Effector memory CD4-positive, alpha-beta T cell (primary cell): ENCODE results near the gene ZFP36L1.

ENCODE experiments used
- DNase-seq, 3 donors: peaks; one replicate each; pipeline ENCODE4 v3.0.0-alpha.2; 2020
- H3K27ac ChIP-seq: 2 replicates; pipeline ENCODE4 v1.7.0; 2013; ENCODE audit warnings: mild to moderate bottlenecking, low read length, moderate library complexity; ENCODE audit not compliant: insufficient read depth, poor library complexity, severe bottlenecking
- H3K27me3 ChIP-seq: replicated peaks from 2 replicates; pipeline ENCODE4 v1.7.0; 2013; ENCODE audit warnings: mild to moderate bottlenecking, low read length; ENCODE audit not compliant: insufficient read depth, control insufficient read depth, poor library complexity, severe bottlenecking
- H3K36me3 ChIP-seq: 2 replicates; pipeline ENCODE4 v1.7.0; 2013; ENCODE audit warnings: mild to moderate bottlenecking, low read length, moderate library complexity; ENCODE audit not compliant: control insufficient read depth, insufficient read depth
- H3K4me1 ChIP-seq: 2 replicates; pipeline ENCODE4 v1.7.0; 2013; ENCODE audit warnings: low read length, mild to moderate bottlenecking; ENCODE audit not compliant: control insufficient read depth, insufficient read depth, poor library complexity, severe bottlenecking
- H3K4me3 ChIP-seq: 2 replicates; pipeline ENCODE4 v1.7.0; 2013; ENCODE audit warnings: low read length, low read depth, mild to moderate bottlenecking; ENCODE audit not compliant: insufficient read depth, poor library complexity, severe bottlenecking
- H3K9me3 ChIP-seq: 2 replicates; pipeline ENCODE4 v1.7.0; 2013; ENCODE audit warnings: mild to moderate bottlenecking, low read length, moderate library complexity; ENCODE audit not compliant: control insufficient read depth

Gene ZFP36L1

DNA sequence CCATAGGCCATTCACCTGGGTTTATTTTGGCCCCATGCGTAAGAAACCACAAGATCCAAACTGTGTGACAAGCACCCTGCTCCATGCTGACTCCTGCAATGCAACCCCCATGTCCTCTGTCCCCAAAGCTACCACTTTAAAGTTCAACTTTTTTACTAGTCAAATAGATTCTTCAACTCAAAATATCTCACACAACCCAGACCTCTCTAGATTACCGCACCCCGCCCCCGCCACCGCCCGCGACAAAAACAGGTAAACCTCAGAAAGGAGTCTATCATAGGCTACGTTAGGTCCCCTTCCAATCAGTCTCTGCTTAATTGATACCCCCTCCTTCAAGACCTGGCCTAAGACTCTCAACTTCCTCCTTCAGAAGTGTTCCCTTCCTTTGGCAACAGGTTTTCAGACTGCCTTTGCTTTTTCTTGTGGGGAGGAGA is 2.2 kb downstream of the ZFP36L1 start:
- Histone ChIP-seq H3K4me1 (peaks cover 53% of the 10 kb centered on the region), H3K9me3 (no peaks in the 10 kb centered on the region), H3K36me3 (peaks cover 18% of the 10 kb centered on the region), H3K27ac (peak overlapping the region; percentile 100), H3K4me3 (peak overlapping the region; percentile 98), H3K27me3 (no peaks in the 10 kb centered on the region)
- DNase-seq, result peak; percentile 32 to 64 (median 40)

- H3K4me3 ChIP-seq, result peak overlapping the region; percentile 98
- H3K9me3 ChIP-seq, result no peaks in the 10 kb centered on the region
- DNase-seq, result no peak
- H3K36me3 ChIP-seq, result peaks cover 18% of the 10 kb centered on the region
- H3K27ac ChIP-seq, result peak overlapping the region; percentile 100
- no peaks in the 10 kb centered on the region for H3K27me3 ChIP-seq
- H3K4me1 ChIP-seq, result peaks cover 59% of the 10 kb centered on the region
Measured at GRCh38 chr14:68789821-68790643, 2.8 kb downstream of the ZFP36L1 start.

DNA sequence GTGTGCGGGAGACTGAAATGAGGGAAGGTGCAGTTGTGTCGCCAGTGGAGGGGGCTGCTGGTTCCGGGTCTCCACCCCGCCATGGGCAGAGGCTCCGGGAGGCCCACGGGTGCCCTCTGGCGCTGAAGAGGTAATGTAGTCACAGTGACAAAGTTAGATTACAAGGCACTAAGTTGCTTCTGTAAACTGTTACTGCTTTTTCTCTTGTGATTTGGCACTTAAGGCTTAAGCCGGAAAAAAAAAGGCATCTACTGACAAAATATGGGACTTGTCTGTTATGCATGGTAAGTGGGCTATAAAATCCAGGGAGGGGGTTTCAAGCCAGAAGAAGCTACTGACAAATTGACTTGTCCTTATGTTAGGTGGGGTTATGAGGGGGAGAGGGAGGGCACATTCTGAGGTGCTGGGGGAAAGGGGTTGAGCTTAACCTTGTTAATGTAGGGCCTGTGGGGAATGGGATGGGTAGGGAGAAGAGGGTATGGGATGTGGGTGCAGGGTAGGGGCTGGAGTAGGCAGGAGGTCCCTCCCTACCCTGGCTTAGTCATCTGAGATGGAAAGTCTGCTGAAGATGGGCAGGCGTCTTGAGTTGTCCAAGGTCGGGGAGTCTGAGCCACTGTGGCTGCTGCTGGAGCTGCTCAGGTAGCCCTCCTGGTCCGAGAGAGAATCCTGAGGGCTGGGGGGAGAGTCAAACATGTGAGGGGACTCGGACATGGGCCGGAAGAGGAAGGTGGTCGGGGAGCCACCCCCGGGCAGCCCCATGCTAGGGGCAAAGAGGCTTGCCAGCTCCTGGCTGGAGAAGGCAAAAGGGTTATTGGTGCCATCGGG is 3.7 kb downstream of the ZFP36L1 start:
- DNase-seq, result peak; percentile 72 to 82 (median 78)
- H3K4me3 ChIP-seq, result peak overlapping the region; percentile 98
- no peaks in the 10 kb centered on the region for H3K9me3 ChIP-seq
- peaks cover 54% of the 10 kb centered on the region for H3K4me1 ChIP-seq
- H3K36me3 ChIP-seq, result peaks cover 18% of the 10 kb centered on the region
- peak overlapping the region; percentile 100 for H3K27ac ChIP-seq
- no peaks in the 10 kb centered on the region for H3K27me3 ChIP-seq

DNA sequence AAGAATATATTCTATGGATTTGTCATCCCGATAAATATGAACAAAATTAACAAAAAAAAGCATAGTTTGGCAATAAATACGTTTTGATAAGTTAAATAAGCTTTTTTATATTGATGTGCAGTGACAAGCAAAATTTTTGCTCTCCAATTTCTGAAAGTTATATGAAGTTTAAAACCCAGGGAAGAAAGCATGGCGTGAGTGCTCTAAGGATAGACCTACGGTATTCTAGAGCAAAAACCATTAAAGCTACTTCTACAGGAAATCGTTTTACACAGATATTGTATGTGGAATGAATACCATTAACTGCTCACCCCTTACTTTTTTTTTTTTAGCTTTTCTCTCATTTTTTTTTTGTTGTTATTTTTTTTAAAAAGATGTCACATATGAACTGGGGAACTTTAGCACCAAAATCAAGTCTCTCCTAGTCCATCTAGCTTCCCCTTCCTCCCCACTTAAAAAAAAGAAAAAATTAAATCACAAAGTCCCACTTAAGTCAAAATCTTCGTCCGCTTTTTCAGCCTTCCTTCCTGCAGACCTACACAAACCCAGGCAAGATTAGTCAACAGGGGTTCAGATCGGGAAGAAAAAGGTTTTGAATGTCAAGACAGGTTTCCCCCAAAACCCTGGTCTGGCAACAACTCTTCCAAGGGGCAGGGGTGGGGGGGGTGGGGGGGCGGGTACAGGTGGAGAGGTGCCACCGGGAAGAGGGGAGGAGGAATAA is 4.4 kb downstream of the ZFP36L1 start:
- Histone ChIP-seq H3K4me1 (peaks cover 50% of the 10 kb centered on the region), H3K4me3 (peak overlapping the region; percentile 7), H3K27ac (peak overlapping the region; percentile 100), H3K9me3 (no peaks in the 10 kb centered on the region), H3K36me3 (peaks cover 18% of the 10 kb centered on the region), H3K27me3 (no peaks in the 10 kb centered on the region)
- no peak for DNase-seq

GRCh38 chr14:68787092-68787992 is 5.5 kb downstream of the ZFP36L1 start:
- H3K4me3 ChIP-seq, result peak overlapping the region; percentile 35
- peaks cover 56% of the 10 kb centered on the region for H3K4me1 ChIP-seq
- peak in 1 of 3 donors; percentile 20 for DNase-seq

DNA sequence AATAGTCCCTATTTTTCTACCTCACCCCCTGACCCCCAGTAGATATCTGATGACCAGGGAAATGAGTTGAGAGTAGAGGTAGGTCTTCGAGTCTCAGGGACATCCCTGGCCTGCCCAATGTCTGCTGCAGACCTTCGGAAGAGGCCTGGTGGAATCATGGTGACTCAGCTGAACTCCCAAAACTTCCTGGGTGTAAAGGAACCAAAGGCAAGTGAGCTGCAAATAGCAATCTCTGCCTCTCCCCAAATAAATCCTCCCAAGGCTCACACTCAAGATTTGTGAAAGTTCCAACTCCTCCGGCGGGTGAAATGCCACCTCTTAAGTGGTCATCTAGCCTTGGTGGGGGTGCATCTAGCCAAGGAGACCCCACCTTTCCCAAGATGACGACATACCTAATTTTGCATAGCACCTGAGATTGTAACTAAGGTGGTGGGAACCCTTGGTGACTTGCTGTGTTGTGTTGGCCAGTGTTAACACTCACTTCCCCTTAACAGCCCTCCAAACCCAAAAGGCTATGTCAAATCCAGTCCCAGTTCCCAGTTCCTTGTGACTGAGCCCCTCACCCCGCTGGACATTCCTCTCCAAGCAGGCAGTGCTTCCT is 6.3 kb downstream of the ZFP36L1 start:
- Histone ChIP-seq H3K4me3 (no peak overlapping the region), H3K4me1 (peaks cover 64% of the 10 kb centered on the region)
- no peak for DNase-seq

More at GRCh38 chr14:68787092-68787992, 5.5 kb downstream of the ZFP36L1 start:
- peaks cover 18% of the 10 kb centered on the region for H3K36me3 ChIP-seq
- no peaks in the 10 kb centered on the region for H3K27me3 ChIP-seq
- H3K9me3 ChIP-seq, result no peaks in the 10 kb centered on the region
- H3K27ac ChIP-seq, result peak overlapping the region; percentile 100

DNA sequence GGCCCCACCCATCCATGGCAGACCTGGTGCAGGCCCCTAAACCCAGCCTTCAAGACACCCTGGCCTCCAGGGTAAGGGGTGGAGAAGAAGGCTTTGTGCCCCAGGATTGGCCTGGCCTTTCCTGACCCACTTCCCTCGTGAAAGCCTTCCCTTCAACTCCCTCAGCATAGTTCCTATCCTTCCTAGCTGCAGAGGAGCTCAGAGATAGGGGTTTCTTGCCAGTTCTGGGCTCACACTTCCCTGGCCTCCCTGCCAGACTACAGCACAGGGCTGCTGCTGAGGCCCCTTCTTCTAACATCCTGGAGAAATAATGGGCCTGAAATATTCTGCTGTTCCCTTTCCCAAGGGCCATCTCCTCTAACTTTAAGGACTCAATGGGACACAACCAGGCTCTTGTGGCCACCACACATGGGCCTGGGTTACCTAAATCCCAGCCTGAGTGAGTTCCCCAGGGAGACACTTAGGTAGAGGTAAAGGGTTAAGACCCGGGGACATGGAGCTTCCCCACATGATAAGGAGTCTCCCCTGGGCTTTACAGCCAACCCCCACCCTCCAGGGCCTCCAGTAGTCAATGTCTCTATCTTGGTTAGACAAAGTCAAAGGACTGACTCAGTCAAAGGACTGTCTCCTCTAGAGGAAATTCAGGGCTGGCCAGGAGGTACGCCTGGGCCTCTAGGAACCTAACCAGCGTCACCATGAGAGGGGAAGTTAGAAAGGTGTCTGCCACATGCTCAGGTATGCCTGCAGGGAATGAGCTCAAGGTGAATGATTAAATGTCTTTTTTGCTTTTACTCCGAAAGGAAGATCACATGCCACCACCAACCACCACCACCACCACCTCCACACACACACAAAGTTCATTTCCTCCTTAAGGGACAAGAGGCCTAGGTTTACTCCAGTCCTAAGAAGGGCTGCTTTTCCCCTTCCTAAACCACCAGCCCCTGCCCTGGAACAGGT is 7.1 kb downstream of the ZFP36L1 start:
- Histone ChIP-seq H3K9me3 (no peaks in the 10 kb centered on the region), H3K27ac (peak overlapping the region; percentile 100), H3K36me3 (peaks cover 18% of the 10 kb centered on the region), H3K4me3 (no peak overlapping the region), H3K4me1 (peaks cover 70% of the 10 kb centered on the region), H3K27me3 (no peaks in the 10 kb centered on the region)
- peak in 2 of 3 donors; percentile 51 to 64 for DNase-seq

More for the DNA sequence above, 6.3 kb downstream of the ZFP36L1 start:
- peak overlapping the region; percentile 100 for H3K27ac ChIP-seq
- H3K27me3 ChIP-seq, result no peaks in the 10 kb centered on the region
- peaks cover 18% of the 10 kb centered on the region for H3K36me3 ChIP-seq
- H3K9me3 ChIP-seq, result no peaks in the 10 kb centered on the region

GRCh38 chr14:68784978-68785533 is 7.8 kb downstream of the ZFP36L1 start:
- no peak for DNase-seq
- Histone ChIP-seq H3K4me3 (no peak overlapping the region), H3K36me3 (peaks cover 11% of the 10 kb centered on the region), H3K27me3 (no peaks in the 10 kb centered on the region), H3K4me1 (peaks cover 76% of the 10 kb centered on the region), H3K9me3 (no peaks in the 10 kb centered on the region), H3K27ac (peak overlapping the region; percentile 100)
